SK-N-SH treated with all-trans-retinoic acid at 6 μM for 48 hours (cell line): ENCODE results near the gene RRP36.

Source experiments
- ATAC-seq: fragments of 200-7000 bp; cut with Tn5 transposase; 3 replicates; pipeline ENCODE4 v1.9.1; 2020; ENCODE audit warnings: mild to moderate bottlenecking, moderate library complexity
- ARNTL ChIP-seq: fragments of 450-650 bp; formaldehyde crosslinking; IDR thresholded peaks from 2 replicates; pipeline ENCODE4 v1.5.0; 2020; ENCODE audit warnings: low read depth, mild to moderate bottlenecking, moderate library complexity, borderline replicate concordance
- CSDC2 ChIP-seq: fragments of 250-450 bp; sonication (Bioruptor Pico); IDR thresholded peaks from 2 replicates; pipeline ENCODE4 v1.5.0; 2020; ENCODE audit warnings: mild to moderate bottlenecking, moderate library complexity
- ESRRG ChIP-seq: fragments of 250-450 bp; sonication (Bioruptor Pico); IDR thresholded peaks from 2 replicates; pipeline ENCODE4 v1.6.1; 2021; ENCODE audit warnings: mild to moderate bottlenecking
- GLIS3 ChIP-seq: fragments of 250-450 bp; sonication (Bioruptor Pico); IDR thresholded peaks from 2 replicates; pipeline ENCODE4 v1.5.0; 2020; ENCODE audit warnings: mild to moderate bottlenecking, moderate library complexity
- ISL1 ChIP-seq: fragments of 250-450 bp; sonication (Bioruptor Pico); IDR thresholded peaks from 2 replicates; pipeline ENCODE4 v2.1.2; 2022; ENCODE audit warnings: mild to moderate bottlenecking, moderate library complexity
- OSR1 ChIP-seq: fragments of 250-450 bp; sonication (Bioruptor Pico); IDR thresholded peaks from 2 replicates; pipeline ENCODE4 v1.8.0; 2022; ENCODE audit warnings: moderate library complexity, mild to moderate bottlenecking, inconsistent platforms
- PPARA ChIP-seq: fragments of 250-450 bp; sonication (Bioruptor Pico); IDR thresholded peaks from 2 replicates; pipeline ENCODE4 v1.5.0; 2020; ENCODE audit warnings: mild to moderate bottlenecking, borderline replicate concordance
- RARB ChIP-seq: fragments of 250-450 bp; sonication (Bioruptor Pico); IDR thresholded peaks from 2 replicates; pipeline ENCODE4 v1.8.0; 2021; ENCODE audit warnings: mild to moderate bottlenecking, moderate library complexity
- SNAI2 ChIP-seq: fragments of 250-450 bp; sonication (Bioruptor Pico); IDR thresholded peaks from 2 replicates; pipeline ENCODE4 v1.5.0; 2020; ENCODE audit warnings: mild to moderate bottlenecking, moderate library complexity
- TCF4 ChIP-seq: fragments of 250-450 bp; sonication (Bioruptor Pico); IDR thresholded peaks from 2 replicates; pipeline ENCODE4 v1.8.0; 2021; ENCODE audit warnings: mild to moderate bottlenecking, moderate library complexity, borderline replicate concordance
- TOX ChIP-seq: fragments of 250-450 bp; sonication (Bioruptor Pico); IDR thresholded peaks from 2 replicates; pipeline ENCODE4 v1.8.0; 2021; ENCODE audit warnings: mild to moderate bottlenecking, moderate library complexity, borderline replicate concordance
- ZC3H10 ChIP-seq: fragments of 250-450 bp; sonication (Bioruptor Pico); IDR thresholded peaks from 2 replicates; pipeline ENCODE4 v1.5.1; 2021; ENCODE audit warnings: mild to moderate bottlenecking, moderate library complexity
- ZFP3 ChIP-seq: fragments of 250-450 bp; sonication (Bioruptor Pico); IDR thresholded peaks from 2 replicates; pipeline ENCODE4 v1.5.0; 2020; ENCODE audit warnings: mild to moderate bottlenecking, moderate library complexity
- ZFP30 ChIP-seq: fragments of 450-650 bp; formaldehyde crosslinking; IDR thresholded peaks from 2 replicates; pipeline ENCODE4 v1.5.0; 2022; ENCODE audit warnings: mild to moderate bottlenecking, moderate library complexity
- ZNF70 ChIP-seq: fragments of 450-650 bp; formaldehyde crosslinking; IDR thresholded peaks from 2 replicates; pipeline ENCODE4 v1.5.0; 2020; ENCODE audit warnings: mild to moderate bottlenecking, moderate library complexity
- ZNF8 ChIP-seq: fragments of 450-650 bp; formaldehyde crosslinking; IDR thresholded peaks from 2 replicates; pipeline ENCODE4 v1.5.0; 2020; ENCODE audit warnings: mild to moderate bottlenecking, moderate library complexity
- TF ChIP-seq, protein P1 (sequence below): fragments of 250-450 bp; sonication (Bioruptor Pico); IDR thresholded peaks from 2 replicates; pipeline ENCODE4 v1.8.0; 2021; ENCODE audit warnings: low read depth, mild to moderate bottlenecking, moderate library complexity, borderline replicate concordance
- TF ChIP-seq, protein P2 (sequence below): fragments of 250-450 bp; sonication (Bioruptor Pico); IDR thresholded peaks from 2 replicates; pipeline ENCODE4 v1.5.1; 2020; ENCODE audit warnings: low read depth, mild to moderate bottlenecking, moderate library complexity
- TF ChIP-seq, protein P3 (sequence below): fragments of 250-450 bp; sonication (Bioruptor Pico); IDR thresholded peaks from 2 replicates; pipeline ENCODE4 v1.5.1; 2021; ENCODE audit warnings: mild to moderate bottlenecking, moderate library complexity

Gene RRP36

DNA sequence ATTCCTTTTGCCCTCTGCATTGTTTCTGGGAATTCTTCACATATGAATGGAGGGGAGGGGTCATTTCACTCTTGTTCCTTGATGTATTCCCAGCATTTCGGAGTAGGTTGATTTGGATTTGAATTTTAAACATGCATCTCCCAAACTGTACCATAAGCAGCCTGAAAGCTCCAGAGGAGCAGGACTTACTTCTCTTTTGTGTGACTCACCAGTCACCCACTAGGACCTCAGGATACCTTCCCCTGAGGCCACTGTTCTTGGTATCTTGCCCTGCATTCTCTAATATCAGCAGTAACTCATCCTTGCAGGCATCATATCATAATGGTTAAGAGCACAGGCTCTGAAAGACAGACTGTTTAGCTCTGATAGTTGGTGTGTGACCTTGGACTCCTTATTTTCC is 37.1 kb downstream of the RRP36 start:
- TF ChIP-seq PPARA (CRISPR knock-in tag) = no peak
- no peak for TF ChIP-seq SNAI2 (CRISPR knock-in tag)
- TF ChIP-seq, protein P1, sequence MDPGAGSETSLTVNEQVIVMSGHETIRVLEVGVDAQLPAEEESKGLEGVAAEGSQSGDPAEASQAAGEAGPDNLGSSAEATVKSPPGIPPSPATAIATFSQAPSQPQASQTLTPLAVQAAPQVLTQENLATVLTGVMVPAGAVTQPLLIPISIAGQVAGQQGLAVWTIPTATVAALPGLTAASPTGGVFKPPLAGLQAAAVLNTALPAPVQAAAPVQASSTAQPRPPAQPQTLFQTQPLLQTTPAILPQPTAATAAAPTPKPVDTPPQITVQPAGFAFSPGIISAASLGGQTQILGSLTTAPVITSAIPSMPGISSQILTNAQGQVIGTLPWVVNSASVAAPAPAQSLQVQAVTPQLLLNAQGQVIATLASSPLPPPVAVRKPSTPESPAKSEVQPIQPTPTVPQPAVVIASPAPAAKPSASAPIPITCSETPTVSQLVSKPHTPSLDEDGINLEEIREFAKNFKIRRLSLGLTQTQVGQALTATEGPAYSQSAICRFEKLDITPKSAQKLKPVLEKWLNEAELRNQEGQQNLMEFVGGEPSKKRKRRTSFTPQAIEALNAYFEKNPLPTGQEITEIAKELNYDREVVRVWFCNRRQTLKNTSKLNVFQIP (CRISPR knock-in tag) = no peak
- no peak for ATAC-seq

DNA sequence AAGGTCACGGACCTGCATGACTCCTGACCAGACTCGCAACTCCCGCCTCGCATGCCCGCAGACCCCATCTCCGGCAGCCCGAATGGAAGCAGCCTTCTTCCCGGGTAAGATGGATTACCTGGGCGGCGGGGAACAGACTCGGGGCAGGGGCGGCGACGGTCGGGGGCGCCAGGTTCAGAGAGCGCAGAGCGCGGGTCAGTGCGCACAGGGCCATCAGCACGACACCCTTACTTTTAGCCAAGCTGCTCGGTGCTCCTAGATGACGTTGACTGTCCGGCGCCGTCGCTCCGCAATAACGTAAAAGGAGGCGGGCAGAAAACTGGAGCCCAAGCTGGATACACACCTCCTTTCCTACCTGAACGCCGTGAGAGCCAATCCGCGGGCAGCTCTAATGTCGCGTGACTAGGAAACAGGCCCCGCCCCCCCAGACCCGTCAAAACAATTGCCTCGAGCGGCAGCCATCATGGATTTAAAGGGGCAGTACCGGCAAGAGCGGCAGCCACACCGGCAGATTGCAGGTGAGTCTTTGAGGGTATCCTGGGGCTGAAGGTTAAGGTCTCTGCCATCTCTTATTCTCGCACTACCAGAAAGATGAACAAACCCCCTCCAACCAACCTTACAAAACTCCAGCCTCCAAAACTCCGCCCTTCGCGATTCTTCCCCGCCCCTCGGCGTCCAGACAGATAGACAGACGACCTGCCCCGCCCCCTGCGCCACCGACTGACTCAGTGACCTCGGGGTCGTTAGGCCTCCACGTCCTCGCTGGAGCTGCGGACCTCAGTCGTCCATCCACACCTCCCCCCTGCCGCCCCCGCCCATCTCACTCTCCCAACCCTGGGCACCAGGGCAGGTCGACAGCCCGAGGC is 38.0 kb downstream of the RRP36 start, which contains the start of the genes KLC4 and MRPL2:
TSS of gene KLC4 (plus strand) at position 464 of the 866 bp plus-strand sequence. CDS start 1,705 bp downstream, outside the sequence.
TSS of gene MRPL2 (minus strand) at position 267 of the 866 bp plus-strand sequence. CDS start at position 214, 53 bp downstream.
- TF ChIP-seq, protein P2, sequence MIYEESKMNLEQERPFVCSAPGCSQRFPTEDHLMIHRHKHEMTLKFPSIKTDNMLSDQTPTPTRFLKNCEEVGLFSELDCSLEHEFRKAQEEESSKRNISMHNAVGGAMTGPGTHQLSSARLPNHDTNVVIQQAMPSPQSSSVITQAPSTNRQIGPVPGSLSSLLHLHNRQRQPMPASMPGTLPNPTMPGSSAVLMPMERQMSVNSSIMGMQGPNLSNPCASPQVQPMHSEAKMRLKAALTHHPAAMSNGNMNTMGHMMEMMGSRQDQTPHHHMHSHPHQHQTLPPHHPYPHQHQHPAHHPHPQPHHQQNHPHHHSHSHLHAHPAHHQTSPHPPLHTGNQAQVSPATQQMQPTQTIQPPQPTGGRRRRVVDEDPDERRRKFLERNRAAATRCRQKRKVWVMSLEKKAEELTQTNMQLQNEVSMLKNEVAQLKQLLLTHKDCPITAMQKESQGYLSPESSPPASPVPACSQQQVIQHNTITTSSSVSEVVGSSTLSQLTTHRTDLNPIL (CRISPR knock-in tag) = no peak
- TF ChIP-seq PPARA (CRISPR knock-in tag) = no peak
- TF ChIP-seq GLIS3 (CRISPR knock-in tag) = no peak
- no peak for TF ChIP-seq ZNF70 (CRISPR knock-in tag)
- no peak for TF ChIP-seq TOX
- no peak for TF ChIP-seq CSDC2 (CRISPR knock-in tag)
- no peak for TF ChIP-seq SNAI2 (CRISPR knock-in tag)
- no peak for TF ChIP-seq ISL1 (CRISPR knock-in tag)
- no peak for TF ChIP-seq ZFP3 (CRISPR knock-in tag)
- TF ChIP-seq RARB (CRISPR knock-in tag) = no peak
- TF ChIP-seq TCF4 (CRISPR knock-in tag) = no peak
- TF ChIP-seq, protein P3, sequence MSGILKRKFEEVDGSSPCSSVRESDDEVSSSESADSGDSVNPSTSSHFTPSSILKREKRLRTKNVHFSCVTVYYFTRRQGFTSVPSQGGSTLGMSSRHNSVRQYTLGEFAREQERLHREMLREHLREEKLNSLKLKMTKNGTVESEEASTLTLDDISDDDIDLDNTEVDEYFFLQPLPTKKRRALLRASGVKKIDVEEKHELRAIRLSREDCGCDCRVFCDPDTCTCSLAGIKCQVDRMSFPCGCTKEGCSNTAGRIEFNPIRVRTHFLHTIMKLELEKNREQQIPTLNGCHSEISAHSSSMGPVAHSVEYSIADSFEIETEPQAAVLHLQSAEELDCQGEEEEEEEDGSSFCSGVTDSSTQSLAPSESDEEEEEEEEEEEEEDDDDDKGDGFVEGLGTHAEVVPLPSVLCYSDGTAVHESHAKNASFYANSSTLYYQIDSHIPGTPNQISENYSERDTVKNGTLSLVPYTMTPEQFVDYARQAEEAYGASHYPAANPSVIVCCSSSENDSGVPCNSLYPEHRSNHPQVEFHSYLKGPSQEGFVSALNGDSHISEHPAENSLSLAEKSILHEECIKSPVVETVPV = no peak
- TF ChIP-seq ESRRG (CRISPR knock-in tag) = no peak
- no peak for TF ChIP-seq ARNTL (CRISPR knock-in tag)
- TF ChIP-seq OSR1 (CRISPR knock-in tag) = no peak
- no peak for TF ChIP-seq ZNF8
- TF ChIP-seq ZC3H10 = no peak
- TF ChIP-seq, all 23 proteins: peak for 0
- peak; percentile 97 for ATAC-seq

DNA sequence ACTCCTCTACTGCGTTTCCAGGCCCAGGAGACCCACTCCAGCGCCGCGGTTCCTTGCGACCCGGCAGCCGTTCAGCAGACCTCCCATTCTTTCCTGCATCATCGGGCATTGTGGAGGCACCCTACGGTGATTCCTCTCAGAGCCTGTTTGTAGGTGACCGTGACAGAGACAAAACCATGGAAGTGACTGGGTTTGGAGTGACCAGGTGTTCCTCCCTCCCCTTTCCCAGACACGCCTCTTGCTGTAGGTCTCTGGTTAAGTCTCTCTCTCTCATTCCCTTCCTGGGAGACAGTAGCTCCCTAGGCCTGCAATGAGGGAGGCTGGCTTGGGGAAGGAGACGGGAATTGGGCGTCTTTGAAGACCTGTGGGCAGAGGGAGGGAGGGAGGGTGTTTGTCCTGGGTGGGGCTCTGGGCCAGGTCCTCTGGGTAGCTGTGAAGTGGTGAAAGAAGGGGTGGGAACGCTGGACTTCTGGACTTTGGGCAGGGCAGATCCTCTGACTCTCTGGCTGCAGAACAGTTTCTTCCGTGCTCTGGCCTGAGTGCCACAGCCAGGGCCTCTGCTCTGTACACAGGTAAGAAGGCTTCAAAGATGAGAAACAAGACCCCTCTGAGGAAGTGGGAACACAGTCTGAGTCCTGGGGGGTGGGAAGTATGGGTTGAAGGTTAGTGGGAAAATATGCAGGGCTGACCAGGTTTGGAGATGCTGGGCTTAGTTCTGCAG is 38.8 kb downstream of the RRP36 start:
- ATAC-seq = peak; percentile 4
- TF ChIP-seq ZFP30 (CRISPR knock-in tag) (no peak), ZNF70 (CRISPR knock-in tag) (no peak), OSR1 (CRISPR knock-in tag) (no peak), ZC3H10 (no peak)
- TF ChIP-seq, protein P2 (CRISPR knock-in tag) = no peak
- TF ChIP-seq, protein P1 (CRISPR knock-in tag) = no peak
- TF ChIP-seq, protein P3 = no peak
